Globus pallidus (tissue), 1 donor: ENCODE results near the gene NPR2.

Source experiments
- DNase-seq: peaks from one replicate; pipeline ENCODE4 v3.0.0-alpha.2; 2015; ENCODE audit warnings: low spot score

Gene NPR2

GRCh38 chr9:35763803-35764202 lies 27.6 kb upstream of the NPR2 start:
- no peak for DNase-seq

DNA sequence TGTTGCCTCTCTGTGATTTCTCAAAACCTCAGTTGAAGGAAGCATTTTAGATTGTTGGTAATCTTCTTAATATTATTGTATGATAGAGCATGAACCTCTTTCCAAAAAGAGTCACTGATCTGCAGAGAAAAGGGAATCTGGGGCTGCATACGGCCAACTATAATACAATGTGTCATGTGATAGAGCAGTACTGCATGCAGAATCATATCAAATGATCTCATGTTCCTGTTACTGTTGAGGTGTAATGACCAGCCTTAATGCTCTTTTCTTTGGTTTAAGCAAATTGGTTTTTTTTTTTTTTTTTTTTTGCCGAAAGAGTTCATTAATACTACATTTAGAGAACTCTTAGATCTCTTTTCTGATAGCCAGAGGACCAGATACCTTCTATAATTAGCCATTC lies 24.4 kb upstream of the NPR2 start:
- DNase-seq, result no peak

GRCh38 chr9:35767458-35767857 lies 23.9 kb upstream of the NPR2 start:
- DNase-seq, result no peak

- DNase-seq, result no peak
Observed at GRCh38 chr9:35769763-35770162, 21.6 kb upstream of the NPR2 start.

- DNase-seq, result no peak
Observed at GRCh38 chr9:35771075-35771433, 20.3 kb upstream of the NPR2 start.

- DNase-seq, result no peak
Observed at GRCh38 chr9:35771534-35771933, 19.9 kb upstream of the NPR2 start.

- DNase-seq, result no peak
Observed at GRCh38 chr9:35771943-35772342, 19.4 kb upstream of the NPR2 start.

DNA sequence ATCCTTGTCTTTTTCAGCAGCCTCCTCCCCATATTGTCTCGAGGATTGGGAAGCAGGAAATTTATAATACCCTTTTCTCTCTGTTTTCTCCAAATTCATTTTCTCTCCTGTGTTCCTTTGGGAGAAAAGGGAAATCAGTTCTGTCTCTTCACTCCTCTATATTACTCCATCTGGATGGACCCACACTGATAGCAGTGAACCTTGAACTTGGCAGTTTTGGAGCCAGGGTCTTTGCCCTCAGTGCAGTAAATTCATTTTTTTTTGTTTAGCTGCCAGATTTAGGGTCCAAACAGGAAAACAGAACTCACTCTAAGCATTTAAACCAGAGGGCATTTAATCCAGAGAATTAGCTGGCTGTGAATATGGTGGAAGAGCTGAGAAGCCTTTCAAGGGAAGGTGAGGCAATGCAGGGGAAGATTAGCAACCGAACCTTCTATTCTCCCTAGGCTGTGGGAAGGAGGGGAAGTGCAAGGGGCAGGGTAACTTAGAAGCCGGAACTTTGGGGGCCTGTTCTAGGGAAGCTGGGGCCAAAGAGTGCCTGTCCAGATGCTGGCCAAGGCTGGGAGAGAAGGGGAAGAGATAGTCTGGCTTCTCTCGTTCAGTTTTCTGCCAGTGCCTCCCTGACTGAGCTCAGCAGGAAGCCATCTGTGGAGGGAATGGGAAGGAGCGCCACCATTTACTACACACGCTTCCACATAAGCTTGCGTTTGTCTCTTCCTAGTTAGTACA lies 16.3 kb upstream of the NPR2 start:
- DNase-seq, result peak; percentile 47

DNA sequence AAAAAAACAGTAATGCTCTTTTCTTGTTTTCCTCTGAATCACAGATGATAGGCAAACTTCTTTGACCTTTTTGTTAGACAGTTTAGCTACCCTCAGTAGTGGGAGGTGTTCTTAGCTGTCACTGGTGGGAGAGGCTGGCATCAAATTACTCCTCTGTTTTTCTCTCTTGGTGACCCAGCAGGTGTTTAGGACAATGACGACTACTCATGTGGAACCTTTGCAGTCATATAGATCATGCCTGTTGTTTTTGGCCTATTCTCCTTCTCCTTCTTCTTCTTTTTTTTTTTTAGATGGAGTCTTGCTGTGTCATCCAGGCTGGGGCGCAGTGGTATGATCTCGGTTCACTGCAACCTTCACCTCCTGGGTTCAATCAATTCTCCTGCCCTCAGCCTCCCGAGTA lies 15.4 kb upstream of the NPR2 start:
- DNase-seq, result no peak

- no peak for DNase-seq
Observed at GRCh38 chr9:35778496-35778895, 12.9 kb upstream of the NPR2 start.

DNA sequence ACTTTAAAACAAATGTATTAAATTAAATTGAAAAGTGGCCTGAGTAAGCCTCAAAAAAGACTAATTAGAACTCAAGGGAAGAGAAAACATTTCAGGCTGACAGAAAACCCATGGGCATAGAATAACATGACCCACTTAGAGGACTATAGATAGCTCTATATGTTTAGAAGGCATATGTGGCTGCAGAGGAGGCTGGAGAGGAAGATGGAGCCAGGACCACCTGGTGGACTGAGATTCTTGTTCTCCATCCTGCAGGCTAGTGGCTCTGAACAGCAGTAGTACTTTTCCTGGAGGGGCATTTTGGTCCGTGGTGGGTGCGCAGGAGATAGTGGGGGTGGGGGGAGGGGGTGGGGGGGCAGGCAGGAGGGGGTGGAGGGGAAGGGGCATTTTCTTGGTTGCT lies 10.3 kb upstream of the NPR2 start:
- DNase-seq, result no peak

DNA sequence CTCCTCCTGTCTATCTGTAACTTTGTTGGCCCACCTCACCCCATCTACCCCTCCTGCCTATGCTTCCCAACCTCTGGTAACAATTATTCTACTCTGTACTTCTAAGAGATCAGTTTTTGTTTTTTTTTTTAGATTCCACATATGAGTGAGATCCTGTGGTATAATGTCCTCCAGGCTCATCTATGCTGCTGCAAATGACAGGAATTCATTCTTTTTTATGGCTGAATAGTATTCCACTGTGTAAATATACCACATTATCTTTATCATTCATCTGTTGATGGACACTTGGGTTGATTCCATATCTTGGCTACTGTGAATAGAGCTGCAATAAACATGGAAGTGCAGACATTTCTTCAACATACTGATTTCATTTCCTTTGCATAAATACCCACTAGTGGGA lies 8.0 kb upstream of the NPR2 start:
- no peak for DNase-seq

GRCh38 chr9:35789541-35789940 lies 1.9 kb upstream of the NPR2 start:
- no peak for DNase-seq

DNA sequence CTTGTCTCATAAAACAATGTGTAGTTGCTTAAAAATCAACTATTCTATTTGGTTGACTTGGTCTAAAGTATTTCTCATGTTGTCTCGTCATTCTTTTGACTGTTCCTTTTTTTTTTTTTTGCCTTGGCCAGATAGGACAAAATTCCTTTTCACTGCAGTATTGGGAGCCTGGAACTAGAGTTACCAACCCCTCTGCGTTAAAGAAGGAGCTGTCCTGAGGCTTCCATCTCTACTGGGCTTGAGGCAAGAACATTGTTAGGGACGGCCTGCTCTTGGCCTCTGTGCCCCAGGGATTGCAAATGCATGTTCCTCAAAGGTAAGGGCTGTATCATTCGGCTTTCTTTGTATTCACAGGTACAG lies 1.4 kb upstream of the NPR2 start:
- no peak for DNase-seq

GRCh38 chr9:35790385-35791296 lies 750 bp upstream of the NPR2 start:
- peak; percentile 74 for DNase-seq

DNA sequence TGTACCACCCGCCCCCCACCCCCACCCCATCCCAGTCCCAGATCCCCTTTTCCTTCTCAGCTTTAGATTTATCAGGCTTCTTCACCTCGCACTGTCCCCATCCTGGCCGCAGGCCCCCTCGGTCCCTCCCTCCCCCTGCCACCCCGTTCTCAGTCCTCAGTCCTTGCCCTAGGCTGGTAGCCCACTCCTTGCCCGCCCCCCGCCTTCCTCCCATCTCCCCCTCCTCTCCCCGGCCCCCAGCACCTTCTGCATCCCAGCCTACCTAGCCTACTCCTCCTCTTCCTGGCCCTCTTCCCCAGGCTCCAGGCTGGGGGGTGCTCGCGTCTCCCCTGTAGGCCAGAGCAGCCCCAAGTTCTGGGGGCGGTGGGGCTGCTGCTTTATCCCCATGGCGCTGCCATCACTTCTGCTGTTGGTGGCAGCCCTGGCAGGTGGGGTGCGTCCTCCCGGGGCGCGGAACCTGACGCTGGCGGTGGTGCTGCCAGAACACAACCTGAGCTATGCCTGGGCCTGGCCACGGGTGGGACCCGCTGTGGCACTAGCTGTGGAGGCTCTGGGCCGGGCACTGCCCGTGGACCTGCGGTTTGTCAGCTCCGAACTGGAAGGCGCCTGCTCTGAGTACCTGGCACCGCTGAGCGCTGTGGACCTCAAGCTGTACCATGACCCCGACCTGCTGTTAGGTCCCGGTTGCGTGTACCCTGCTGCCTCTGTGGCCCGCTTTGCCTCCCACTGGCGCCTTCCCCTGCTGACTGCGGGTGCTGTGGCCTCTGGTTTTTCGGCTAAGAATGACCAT lies 828 bp downstream of the NPR2 start:
- DNase-seq, result no peak

DNA sequence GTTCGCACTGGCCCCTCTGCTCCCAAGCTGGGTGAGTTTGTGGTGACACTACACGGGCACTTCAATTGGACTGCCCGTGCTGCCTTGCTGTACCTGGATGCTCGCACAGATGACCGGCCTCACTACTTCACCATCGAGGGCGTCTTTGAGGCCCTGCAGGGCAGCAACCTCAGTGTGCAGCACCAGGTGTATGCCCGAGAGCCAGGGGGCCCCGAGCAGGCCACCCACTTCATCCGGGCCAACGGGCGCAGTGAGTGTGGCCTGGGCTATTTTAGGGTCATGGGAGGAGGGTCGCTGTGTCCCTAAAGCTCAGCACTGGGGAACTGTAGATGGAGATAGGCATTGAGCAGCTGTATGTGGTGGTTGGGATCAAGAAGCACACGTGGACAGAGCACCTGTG lies 1.4 kb downstream of the NPR2 start:
- DNase-seq, result no peak

GRCh38 chr9:35793461-35793860 lies 2.1 kb downstream of the NPR2 start:
- DNase-seq, result no peak

DNA sequence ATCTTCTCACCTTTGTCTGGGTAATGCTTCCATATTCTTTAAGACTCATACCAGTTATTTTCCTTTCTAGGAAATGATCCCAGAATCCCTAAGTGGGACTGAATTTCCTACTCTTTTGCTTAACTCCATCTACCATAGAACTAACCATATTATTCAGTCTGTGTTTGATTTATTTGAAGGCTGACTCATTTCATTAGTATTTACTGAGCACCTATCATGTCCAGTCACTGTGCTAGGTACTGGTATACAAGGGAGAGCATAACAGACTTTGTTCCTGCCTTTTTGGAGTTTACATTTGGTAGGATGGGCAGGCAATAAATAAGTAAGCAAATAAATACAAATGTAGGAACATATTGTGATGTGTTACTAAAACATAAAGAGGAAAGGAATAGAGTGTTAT lies 4.3 kb downstream of the NPR2 start:
- no peak for DNase-seq

DNA sequence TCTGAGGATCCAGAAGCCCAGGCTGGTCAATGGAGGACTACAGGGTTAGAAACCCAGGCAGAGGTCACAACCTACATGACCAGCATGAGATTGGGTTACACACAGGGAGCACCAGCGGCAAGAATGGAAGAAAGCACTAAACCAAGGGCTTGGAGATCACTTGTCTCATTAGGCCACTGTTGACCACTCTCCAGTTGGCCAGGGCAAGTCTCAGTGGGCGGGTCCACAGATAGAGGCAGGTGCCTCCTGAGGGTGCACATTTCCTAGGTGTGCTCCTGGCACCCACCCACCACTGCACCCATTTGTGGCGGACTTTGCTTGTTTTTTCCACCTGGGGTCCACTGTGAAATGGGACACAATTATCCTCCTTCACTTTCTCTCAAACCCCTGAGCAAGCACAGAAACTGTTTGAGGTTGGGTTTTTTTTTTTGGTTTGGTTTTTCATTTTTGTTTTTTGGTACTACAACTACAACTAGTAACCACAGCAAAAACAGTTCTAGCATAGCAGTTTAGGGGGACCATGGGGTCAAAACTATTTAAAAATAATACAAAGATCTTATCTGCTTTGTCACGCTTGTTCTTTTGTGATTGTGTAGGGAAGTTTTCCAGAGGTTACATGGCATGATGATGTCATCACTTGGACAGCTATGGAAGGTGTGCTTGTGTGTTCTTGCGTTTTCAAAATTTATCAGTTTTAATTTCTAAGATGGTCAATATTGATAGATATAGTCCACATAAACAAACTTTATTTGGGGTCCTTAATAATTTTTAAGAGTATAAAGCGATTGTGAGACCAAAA lies 6.1 kb downstream of the NPR2 start:
- DNase-seq, result no peak

DNA sequence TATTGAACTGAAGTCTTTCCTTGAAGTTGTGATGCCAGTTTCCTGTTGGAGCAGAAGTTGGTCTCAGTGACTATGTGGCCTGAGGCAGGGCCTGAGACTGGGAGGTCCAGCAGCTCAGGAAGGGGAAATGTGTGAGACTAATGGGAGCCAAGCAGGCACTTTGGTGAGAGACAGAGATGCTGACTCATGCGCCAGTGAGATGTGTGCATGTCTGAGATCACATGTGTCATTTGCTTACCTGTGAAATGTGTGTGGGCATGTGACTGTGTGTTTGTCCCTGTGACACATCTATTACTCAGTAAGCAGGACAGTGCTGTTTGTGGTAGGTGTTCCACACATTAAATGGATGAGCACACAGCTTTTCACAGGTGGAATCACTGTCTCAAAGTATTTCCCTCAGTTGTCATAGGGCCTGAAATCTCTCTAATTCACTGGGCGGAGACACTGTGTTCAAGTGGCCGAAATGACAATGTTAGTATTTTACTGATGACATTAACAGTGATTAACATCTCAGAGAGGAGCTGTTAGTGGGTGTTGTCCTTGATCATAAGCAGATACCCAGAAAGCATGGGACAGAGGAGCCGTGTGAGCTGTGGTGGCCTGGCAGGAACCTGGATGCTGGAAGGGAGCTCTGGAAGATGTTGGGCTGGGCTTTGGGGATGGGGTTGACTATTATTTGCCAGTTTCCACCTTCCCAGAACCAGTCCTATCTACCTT lies 7.4 kb downstream of the NPR2 start:
- DNase-seq, result no peak
